Lower leg skin (tissue), 3 donors: Measurements from ENCODE around the gene KLHDC8A.

Experiments used
- POLR2A ChIP-seq, 2 donors: fragments of 450-650 bp; IDR thresholded peaks; one replicate each; pipeline ENCODE4 v1.6.1; 2016 to 2017; ENCODE audit warnings: antibody characterized with exemption in 2 of 2, mild to moderate bottlenecking in 1 of 2, moderate library complexity in 1 of 2
- TF ChIP-seq, protein P1 (sequence below), 3 donors: fragments of 450-650 bp; IDR thresholded peaks; one replicate each; pipeline ENCODE4 v1.5.1; 2016; ENCODE audit warnings: antibody characterized with exemption in 3 of 3, mild to moderate bottlenecking in 3 of 3, moderate library complexity in 2 of 3

DNA sequence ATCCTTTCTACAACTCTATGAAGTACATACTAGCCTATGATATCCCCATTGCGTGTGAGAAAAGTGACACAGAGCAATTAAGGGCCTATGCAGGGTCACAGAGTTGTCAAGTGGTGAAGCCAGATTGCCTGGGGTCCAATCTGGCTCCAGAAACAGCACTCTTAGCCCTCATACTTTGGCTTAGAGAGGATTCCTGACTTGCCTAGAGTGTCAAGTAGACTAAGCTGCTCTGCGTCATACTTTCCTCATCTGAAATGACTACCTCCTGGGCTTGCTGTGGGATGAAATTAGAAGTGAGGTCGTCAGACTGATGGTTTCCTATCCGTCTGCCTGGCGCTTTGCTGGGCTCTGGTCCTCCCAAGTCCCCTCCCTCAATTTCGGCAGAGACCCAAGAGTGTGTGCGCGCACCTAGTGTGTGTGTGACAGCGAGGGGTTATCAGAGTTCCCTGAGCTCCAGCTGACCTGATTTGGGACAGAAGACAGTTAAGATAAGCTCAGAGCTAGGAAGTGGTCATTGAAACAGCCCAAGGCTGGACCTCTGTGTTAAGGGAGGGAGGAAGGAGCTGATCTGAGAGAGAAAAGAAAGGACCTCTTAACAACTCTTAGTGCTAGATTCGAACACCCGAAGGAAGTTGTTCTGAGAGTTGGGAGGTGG, 29.8 kb downstream of the KLHDC8A start:
- no peak for TF ChIP-seq POLR2A (IDR thresholded peaks at IDR 0.05)
- TF ChIP-seq, protein P1, sequence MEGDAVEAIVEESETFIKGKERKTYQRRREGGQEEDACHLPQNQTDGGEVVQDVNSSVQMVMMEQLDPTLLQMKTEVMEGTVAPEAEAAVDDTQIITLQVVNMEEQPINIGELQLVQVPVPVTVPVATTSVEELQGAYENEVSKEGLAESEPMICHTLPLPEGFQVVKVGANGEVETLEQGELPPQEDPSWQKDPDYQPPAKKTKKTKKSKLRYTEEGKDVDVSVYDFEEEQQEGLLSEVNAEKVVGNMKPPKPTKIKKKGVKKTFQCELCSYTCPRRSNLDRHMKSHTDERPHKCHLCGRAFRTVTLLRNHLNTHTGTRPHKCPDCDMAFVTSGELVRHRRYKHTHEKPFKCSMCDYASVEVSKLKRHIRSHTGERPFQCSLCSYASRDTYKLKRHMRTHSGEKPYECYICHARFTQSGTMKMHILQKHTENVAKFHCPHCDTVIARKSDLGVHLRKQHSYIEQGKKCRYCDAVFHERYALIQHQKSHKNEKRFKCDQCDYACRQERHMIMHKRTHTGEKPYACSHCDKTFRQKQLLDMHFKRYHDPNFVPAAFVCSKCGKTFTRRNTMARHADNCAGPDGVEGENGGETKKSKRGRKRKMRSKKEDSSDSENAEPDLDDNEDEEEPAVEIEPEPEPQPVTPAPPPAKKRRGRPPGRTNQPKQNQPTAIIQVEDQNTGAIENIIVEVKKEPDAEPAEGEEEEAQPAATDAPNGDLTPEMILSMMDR (IDR thresholded peaks at IDR 0.05), result no peak
